Measurements from ENCODE around the gene MSMB.

DNA sequence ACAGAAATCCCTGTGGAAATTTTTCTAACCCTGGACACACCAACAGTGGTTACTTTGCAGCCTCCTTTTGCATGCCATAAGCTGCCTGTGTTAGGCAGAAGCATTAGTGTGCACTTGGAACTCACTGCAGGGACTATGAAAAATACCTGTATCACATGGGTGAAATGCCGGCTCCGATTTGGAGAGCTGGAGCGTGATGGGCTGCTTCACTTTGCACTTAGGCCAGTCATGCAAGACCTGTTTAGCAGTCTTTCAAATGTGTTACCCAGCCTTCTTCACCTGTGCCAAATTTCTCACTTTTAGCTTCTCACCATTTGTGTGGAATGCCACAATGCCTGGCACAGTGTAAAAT is 26.9 kb downstream of the MSMB start:
- TF ChIP-seq, protein P1, sequence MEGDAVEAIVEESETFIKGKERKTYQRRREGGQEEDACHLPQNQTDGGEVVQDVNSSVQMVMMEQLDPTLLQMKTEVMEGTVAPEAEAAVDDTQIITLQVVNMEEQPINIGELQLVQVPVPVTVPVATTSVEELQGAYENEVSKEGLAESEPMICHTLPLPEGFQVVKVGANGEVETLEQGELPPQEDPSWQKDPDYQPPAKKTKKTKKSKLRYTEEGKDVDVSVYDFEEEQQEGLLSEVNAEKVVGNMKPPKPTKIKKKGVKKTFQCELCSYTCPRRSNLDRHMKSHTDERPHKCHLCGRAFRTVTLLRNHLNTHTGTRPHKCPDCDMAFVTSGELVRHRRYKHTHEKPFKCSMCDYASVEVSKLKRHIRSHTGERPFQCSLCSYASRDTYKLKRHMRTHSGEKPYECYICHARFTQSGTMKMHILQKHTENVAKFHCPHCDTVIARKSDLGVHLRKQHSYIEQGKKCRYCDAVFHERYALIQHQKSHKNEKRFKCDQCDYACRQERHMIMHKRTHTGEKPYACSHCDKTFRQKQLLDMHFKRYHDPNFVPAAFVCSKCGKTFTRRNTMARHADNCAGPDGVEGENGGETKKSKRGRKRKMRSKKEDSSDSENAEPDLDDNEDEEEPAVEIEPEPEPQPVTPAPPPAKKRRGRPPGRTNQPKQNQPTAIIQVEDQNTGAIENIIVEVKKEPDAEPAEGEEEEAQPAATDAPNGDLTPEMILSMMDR (IDR thresholded peaks at IDR 0.05; ENCODE audit: insufficient read depth, low read length, poor library complexity, severe bottlenecking), result no peak
- no peak for TF ChIP-seq EZH2phosphoT487 (conservative IDR thresholded peaks at IDR 0.05; ENCODE audit: low read length)

Measured in SU-DHL-6 (cell line).